ENCODE data around the gene CERKL.

CERKL gene

DNA sequence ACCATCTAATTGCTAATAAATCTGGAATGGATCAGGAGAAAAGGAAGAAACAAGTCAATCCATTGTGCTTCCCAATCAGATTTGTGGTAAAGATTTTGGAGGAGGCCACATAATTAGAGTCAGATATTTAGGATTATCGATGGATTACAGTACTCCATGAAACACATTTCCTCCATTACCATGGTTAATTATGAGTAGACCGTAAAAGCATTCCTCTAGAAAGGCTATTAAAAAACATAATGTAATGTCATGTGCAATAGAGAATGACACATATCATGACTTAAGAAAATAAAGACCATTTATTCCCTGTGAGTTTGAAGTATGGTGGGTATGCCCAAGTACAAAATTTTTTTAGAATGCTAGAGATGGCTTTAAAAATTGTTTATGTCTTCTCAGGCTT is 103.7 kb downstream of the CERKL start:
- H3K27ac Mint-ChIP-seq: no peak overlapping the region
- H3K27me3 Mint-ChIP-seq: no peaks in the 10 kb centered on the region
- H3K4me3 Mint-ChIP-seq: no peak overlapping the region
- H3K9me3 Mint-ChIP-seq: no peaks in the 10 kb centered on the region
- H3K36me3 Mint-ChIP-seq (ENCODE audit: low read depth): no peaks in the 10 kb centered on the region
- H3K4me1 Mint-ChIP-seq (ENCODE audit: low read depth): no peaks in the 10 kb centered on the region
- no peak for DNase-seq

DNA sequence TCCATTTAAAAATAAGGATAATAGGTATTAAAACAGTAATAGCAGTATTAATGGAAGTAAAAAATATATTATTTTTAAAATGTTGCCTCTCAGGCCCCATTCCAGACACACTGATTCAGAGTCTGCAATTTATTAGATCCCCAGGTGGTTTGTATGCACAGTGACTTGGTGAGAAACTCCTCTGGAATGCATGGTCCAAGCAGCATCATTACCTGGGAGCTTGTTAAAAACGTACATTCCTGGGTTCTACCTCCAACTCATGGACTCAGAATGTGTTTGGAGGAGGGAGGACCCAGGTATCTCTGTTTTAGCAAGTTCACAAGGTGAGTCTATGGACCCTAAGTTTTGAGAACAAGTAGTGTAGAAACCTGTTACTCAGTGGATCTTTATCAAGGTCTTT is 104.1 kb downstream of the CERKL start:
- DNase-seq: no peak
- Mint-ChIP-seq H3K9me3 (no peaks in the 10 kb centered on the region), H3K27ac (no peak overlapping the region), H3K27me3 (no peaks in the 10 kb centered on the region), H3K36me3 (ENCODE audit: low read depth) (no peaks in the 10 kb centered on the region), H3K4me1 (ENCODE audit: low read depth) (no peaks in the 10 kb centered on the region), H3K4me3 (no peak overlapping the region)

DNA sequence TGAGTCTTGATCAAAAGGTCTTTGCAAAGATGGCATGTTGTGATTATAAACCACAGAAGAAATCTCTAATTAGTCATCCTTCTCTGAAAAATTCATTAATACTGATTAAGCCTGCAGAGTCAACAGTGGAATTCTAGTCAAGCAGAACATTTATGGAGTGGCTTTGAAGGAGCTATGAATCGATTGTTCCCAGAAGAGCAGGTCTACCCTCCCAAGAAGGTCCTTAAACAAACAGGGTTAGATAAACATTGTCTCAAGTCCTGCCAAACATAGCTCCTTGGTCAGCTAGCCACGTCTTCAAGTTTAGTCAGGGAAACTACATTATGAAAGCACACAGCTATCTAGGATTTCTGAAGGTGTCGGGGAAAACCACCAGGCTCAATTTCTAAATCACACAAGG is 110.8 kb downstream of the CERKL start:
- no peaks in the 10 kb centered on the region for H3K27me3 Mint-ChIP-seq
- H3K9me3 Mint-ChIP-seq: no peaks in the 10 kb centered on the region
- no peak overlapping the region for H3K4me3 Mint-ChIP-seq
- H3K36me3 Mint-ChIP-seq (ENCODE audit: low read depth): peaks cover 4% of the 10 kb centered on the region
- H3K27ac Mint-ChIP-seq: no peak overlapping the region
- peaks cover 2% of the 10 kb centered on the region for H3K4me1 Mint-ChIP-seq (ENCODE audit: low read depth)
- DNase-seq: no peak

DNA sequence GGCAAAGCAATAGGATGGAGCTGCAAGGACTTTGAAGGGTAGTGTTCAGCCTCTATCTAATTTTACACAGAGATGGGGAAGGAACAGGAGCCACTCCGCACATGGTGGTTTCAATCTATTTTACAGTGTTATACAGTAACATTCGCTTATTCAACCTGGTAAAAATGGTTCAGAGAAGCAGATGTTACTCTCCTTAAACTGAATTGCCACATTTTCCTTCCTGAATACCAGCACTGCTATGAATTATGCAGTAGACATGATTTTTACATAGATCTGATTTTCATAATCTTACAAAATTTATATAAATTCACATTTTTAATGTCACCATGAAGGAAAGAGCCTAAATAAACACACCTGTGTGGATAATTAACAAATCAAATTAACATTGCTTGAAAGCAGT is 114.7 kb downstream of the CERKL start:
- Mint-ChIP-seq H3K36me3 (ENCODE audit: low read depth) (peaks cover 43% of the 10 kb centered on the region), H3K4me3 (no peak overlapping the region), H3K27ac (no peak overlapping the region), H3K27me3 (no peaks in the 10 kb centered on the region), H3K9me3 (peaks cover 2% of the 10 kb centered on the region), H3K4me1 (ENCODE audit: low read depth) (peaks cover 2% of the 10 kb centered on the region)
- no peak for DNase-seq

DNA sequence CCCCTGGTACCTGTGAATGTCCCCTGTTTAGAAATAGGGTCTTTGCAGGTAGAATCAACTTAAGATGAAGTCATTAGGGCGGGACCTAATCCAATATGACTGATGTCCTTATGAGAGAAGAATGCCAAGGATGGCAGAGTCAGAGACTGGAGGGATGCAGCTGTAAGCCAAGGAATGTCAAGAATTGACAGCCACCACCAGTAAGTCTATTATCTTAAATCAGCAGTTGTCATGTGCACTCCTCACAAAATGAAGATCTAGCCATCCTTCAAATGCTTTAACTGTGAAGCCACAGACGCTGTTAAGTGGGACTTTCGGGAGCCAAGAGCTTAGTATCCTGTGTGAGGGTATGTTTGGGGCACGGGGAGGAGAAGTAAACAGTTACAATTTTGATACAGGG is 116.5 kb downstream of the CERKL start:
- Mint-ChIP-seq H3K27me3 (no peaks in the 10 kb centered on the region), H3K4me1 (ENCODE audit: low read depth) (no peaks in the 10 kb centered on the region), H3K36me3 (ENCODE audit: low read depth) (peaks cover 56% of the 10 kb centered on the region), H3K9me3 (peaks cover 2% of the 10 kb centered on the region), H3K27ac (no peak overlapping the region), H3K4me3 (no peak overlapping the region)
- DNase-seq: no peak

DNA sequence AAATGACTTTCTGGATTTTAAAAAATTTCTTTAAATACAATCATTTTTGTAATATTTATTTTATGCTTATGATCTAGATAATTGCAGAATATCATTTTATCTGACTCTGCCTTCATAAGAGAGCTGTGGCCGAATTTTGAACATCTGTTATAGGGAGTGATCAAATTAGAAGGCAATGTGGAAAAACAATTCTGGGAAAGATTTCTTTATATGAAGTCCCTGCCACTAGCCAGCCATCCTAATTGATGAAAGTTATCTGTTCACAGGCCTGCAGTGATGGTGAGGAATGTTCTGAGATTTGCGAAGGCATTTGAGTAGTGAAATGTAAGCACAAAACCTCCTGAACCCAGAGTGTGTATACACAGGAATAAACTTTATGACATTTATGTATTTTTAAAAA is 120.2 kb downstream of the CERKL start:
- H3K4me3 Mint-ChIP-seq: no peak overlapping the region
- H3K27me3 Mint-ChIP-seq: no peaks in the 10 kb centered on the region
- H3K36me3 Mint-ChIP-seq (ENCODE audit: low read depth): peaks cover 90% of the 10 kb centered on the region
- no peaks in the 10 kb centered on the region for H3K4me1 Mint-ChIP-seq (ENCODE audit: low read depth)
- no peak overlapping the region for H3K27ac Mint-ChIP-seq
- peaks cover 2% of the 10 kb centered on the region for H3K9me3 Mint-ChIP-seq
- DNase-seq: no peak

DNA sequence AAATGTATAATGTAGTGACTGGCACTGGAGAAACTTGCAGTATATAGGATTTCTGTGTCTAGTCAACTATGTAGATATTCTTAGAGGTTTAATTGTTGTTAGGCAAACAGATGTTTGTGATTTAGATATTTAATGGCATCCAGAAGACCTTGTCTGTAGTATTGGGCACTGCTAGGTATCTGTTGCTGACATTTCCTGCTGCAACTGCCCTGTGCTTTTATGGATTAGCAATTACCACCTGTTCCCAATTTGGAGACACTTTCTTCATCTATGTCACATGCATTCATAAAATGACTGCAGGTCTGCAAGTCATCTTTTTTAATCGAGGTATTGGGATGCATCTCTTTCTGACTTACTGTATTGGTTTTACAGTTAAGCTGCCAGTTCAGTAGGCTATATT is 128.5 kb downstream of the CERKL start:
- Mint-ChIP-seq H3K36me3 (ENCODE audit: low read depth) (peaks cover 87% of the 10 kb centered on the region), H3K4me1 (ENCODE audit: low read depth) (no peaks in the 10 kb centered on the region), H3K27me3 (no peaks in the 10 kb centered on the region), H3K4me3 (no peak overlapping the region), H3K9me3 (no peaks in the 10 kb centered on the region), H3K27ac (peak overlapping the region; percentile 18)
- DNase-seq: no peak

DNA sequence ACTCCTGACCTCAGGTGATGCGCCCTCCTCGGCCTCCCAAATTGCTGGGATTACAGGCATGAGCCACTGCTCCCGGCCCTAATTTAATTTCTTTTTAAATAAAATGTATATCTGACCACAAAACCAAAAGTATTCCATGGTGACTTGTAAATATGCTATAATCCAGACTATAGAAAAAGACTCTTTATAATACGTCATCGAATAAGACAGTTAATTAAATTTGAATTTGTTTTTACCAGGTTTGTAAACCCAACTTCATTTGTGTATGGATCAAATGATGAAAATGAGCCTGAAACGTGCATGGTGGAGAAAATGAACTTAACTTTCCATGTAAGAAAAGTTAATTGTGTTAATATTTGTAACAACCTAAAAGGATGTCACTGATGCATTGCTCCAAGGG is 129.8 kb downstream of the CERKL start:
- H3K27ac Mint-ChIP-seq: no peak overlapping the region
- DNase-seq: no peak
- no peak overlapping the region for H3K4me3 Mint-ChIP-seq
- H3K4me1 Mint-ChIP-seq (ENCODE audit: low read depth): no peaks in the 10 kb centered on the region
- H3K9me3 Mint-ChIP-seq: no peaks in the 10 kb centered on the region
- peaks cover 89% of the 10 kb centered on the region for H3K36me3 Mint-ChIP-seq (ENCODE audit: low read depth)
- no peaks in the 10 kb centered on the region for H3K27me3 Mint-ChIP-seq

DNA sequence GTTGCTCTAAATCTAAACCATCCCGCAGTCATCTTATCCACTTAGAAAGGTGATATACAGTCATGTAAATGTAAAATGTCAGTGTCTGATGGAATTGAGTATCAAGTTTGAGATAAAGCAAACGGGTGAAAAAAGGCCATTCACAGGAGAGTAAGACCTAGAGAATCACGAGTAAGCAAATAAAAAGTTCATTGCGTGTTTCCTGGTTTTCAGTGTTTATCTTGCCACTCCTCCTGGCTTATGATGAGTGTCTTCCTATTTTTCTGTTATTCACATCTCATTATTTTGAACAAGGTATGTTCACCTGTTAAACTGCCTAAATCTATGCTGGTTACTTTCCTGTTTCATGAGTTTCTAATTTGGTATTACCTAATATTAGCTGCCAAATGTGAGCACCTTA is 130.9 kb downstream of the CERKL start:
- Mint-ChIP-seq H3K4me1 (ENCODE audit: low read depth) (no peaks in the 10 kb centered on the region), H3K4me3 (no peak overlapping the region), H3K27ac (no peak overlapping the region), H3K9me3 (no peaks in the 10 kb centered on the region), H3K36me3 (ENCODE audit: low read depth) (peaks cover 89% of the 10 kb centered on the region), H3K27me3 (no peaks in the 10 kb centered on the region)
- no peak for DNase-seq

DNA sequence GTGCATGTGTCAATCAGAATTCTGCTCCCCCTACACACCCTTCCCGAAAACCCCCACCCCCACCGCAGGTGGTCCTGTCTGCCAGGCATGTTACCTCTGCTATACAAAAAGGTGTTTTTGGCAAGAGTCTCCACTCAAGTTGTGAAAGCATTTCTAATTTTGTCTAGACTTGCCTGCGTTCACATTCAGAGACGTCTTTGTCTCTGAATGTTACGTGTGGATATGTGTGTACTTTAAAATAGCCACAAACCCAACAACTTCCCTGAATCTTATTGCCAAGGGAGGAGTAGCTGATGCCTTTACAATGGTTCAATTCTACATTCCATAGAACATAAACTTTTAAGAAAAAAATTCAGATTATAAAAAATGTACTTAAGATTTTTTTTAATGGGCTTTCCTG is 133.1 kb downstream of the CERKL start:
- DNase-seq: no peak
- peaks cover 90% of the 10 kb centered on the region for H3K36me3 Mint-ChIP-seq (ENCODE audit: low read depth)
- peak overlapping the region; percentile 3 for H3K27ac Mint-ChIP-seq
- H3K4me1 Mint-ChIP-seq (ENCODE audit: low read depth): no peaks in the 10 kb centered on the region
- no peaks in the 10 kb centered on the region for H3K27me3 Mint-ChIP-seq
- H3K4me3 Mint-ChIP-seq: no peak overlapping the region
- H3K9me3 Mint-ChIP-seq: no peaks in the 10 kb centered on the region

DNA sequence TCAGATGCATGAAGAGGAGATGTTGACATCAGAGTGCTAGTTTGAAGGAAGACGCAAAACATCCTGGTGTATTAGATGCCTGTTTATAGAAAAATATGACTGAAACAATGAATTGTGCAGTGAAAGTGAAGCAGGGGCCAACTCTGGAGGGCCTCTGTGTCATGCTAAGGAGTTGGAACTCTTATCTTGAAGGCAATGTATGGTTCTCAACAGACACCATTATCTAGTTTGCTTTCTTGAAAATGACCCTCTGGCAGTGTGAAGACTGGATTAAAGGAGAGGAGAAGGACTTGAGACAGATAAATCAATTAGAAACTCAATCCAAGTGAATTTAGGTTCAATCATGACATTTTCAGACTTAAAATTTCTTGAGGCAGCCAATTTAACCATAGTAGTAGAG is 136.7 kb downstream of the CERKL start:
- H3K4me1 Mint-ChIP-seq (ENCODE audit: low read depth): peaks cover 28% of the 10 kb centered on the region
- H3K27ac Mint-ChIP-seq: peak overlapping the region; percentile 38
- H3K36me3 Mint-ChIP-seq (ENCODE audit: low read depth): peaks cover 90% of the 10 kb centered on the region
- H3K9me3 Mint-ChIP-seq: no peaks in the 10 kb centered on the region
- H3K4me3 Mint-ChIP-seq: no peak overlapping the region
- no peaks in the 10 kb centered on the region for H3K27me3 Mint-ChIP-seq
- DNase-seq: no peak

DNA sequence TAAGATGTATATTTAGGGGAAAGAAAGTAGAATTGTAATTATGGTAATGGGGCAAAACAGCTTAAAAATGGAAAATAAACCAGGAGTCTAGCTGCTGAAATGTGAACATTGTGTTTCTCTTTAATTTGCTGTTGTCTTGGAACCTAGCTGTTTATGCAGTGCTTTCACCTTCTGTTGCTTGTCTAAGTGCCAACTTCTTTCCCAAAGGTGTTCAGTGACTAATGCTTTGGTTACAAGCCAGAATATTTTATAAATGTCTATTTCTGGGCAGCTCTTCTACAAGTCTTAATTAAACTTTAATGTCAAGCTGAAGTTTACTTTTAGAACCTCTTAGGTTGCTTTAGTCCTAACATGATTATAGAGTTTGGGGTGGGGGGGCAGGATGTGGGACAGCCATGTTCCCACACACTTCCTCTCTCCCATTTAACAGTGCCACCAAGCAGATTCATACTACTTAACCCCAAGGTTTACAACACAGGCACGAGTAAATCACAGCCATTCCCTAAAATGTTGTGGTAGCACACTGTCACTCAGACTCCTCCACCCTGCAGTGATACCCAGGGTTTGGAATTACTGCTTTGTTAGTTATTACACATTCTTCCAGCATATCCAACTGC is 139.1 kb downstream of the CERKL start:
- Mint-ChIP-seq H3K4me3 (no peak overlapping the region), H3K9me3 (no peaks in the 10 kb centered on the region), H3K4me1 (ENCODE audit: low read depth) (peaks cover 49% of the 10 kb centered on the region), H3K27me3 (no peaks in the 10 kb centered on the region), H3K27ac (peak overlapping the region; percentile 80), H3K36me3 (ENCODE audit: low read depth) (peaks cover 93% of the 10 kb centered on the region)
- DNase-seq: no peak

DNA sequence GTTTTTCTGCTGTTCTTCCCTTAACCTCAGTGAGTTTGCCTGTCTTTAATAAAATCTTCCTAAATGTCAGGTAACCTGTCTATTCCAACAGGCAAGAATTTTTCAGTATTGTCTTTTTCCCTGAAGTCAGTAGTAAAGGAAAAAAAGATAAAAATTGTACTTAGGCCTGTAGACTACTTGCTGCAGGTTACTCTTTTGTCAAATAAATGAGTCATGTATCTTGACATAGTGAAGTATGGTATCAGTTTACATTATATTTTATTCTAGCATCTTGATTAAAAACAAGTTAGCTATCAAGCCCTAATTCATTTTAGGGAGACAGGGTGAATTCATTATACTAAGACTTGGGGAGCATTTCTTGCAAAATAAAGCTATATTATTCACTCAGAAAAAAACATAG is 139.9 kb downstream of the CERKL start:
- H3K9me3 Mint-ChIP-seq: no peaks in the 10 kb centered on the region
- peaks cover 54% of the 10 kb centered on the region for H3K4me1 Mint-ChIP-seq (ENCODE audit: low read depth)
- H3K27ac Mint-ChIP-seq: peak overlapping the region; percentile 80
- no peaks in the 10 kb centered on the region for H3K27me3 Mint-ChIP-seq
- no peak overlapping the region for H3K4me3 Mint-ChIP-seq
- DNase-seq: no peak
- peaks cover 93% of the 10 kb centered on the region for H3K36me3 Mint-ChIP-seq (ENCODE audit: low read depth)

DNA sequence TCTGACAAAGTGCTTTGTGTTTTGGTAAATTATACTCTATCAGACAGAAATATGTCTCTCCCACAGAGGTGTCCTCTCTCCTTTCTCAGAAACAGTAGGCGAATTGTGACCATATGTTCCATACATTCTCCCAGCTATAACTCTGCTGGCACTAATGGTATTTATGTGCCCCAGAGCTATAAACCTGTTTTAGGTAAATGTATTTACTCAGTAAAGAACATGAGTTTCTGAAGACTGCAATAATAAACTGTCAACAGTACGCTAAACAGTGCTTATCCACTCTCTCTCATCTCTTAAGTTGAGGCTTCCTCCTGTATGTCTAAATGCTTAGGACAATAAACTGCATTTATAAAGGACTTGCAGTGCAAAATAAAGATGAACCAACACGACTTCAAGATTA is 141.2 kb downstream of the CERKL start:
- no peak overlapping the region for H3K4me3 Mint-ChIP-seq
- DNase-seq: no peak
- H3K27me3 Mint-ChIP-seq: no peaks in the 10 kb centered on the region
- H3K4me1 Mint-ChIP-seq (ENCODE audit: low read depth): peaks cover 57% of the 10 kb centered on the region
- H3K36me3 Mint-ChIP-seq (ENCODE audit: low read depth): peaks cover 94% of the 10 kb centered on the region
- no peak overlapping the region for H3K27ac Mint-ChIP-seq
- no peaks in the 10 kb centered on the region for H3K9me3 Mint-ChIP-seq

DNA sequence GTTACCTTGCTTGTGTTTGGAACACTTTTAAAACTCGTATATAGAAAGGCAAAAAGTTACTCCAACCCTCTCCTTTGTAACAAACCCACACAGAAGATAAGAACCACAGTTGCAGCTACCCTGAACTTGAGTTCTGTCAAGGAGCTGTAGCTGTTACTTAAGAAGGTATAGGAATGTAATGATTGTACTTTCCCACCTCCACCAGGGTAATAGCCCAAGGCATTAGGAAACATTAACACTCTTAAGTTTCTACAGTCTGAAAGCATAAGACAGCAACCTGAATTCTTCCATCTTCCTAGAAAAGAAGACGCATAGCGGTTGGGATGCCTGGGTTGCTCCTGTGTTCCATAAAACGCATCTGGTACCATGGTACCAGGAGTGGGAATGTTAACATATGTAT is 156.7 kb downstream of the CERKL start:
- Mint-ChIP-seq H3K27me3 (no peaks in the 10 kb centered on the region), H3K9me3 (no peaks in the 10 kb centered on the region), H3K27ac (no peak overlapping the region), H3K36me3 (ENCODE audit: low read depth) (peaks cover 65% of the 10 kb centered on the region), H3K4me3 (no peak overlapping the region), H3K4me1 (ENCODE audit: low read depth) (peaks cover 4% of the 10 kb centered on the region)
- no peak for DNase-seq

DNA sequence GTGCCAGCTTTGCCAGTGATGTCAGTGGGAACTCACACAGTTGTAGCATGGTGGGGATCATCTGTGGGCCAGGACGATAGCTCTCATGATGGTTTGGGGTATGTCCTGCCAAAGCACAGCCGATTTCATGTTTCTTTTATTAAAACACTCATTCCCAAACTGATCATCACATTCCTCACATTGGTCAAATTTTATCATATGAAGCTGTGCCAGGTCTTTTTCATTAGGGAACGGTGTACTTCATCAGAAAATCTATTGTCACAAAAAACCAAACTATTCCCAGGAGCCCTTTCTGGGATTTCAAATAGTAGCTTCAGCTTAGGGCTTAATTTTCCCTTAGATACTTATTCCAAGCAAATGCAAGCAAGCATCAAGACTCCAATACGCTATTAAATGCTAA is 157.7 kb downstream of the CERKL start:
- no peak for DNase-seq
- Mint-ChIP-seq H3K4me1 (ENCODE audit: low read depth) (peaks cover 4% of the 10 kb centered on the region), H3K9me3 (no peaks in the 10 kb centered on the region), H3K4me3 (no peak overlapping the region), H3K27me3 (no peaks in the 10 kb centered on the region), H3K36me3 (ENCODE audit: low read depth) (peaks cover 66% of the 10 kb centered on the region), H3K27ac (peak overlapping the region; percentile 34)

All from activated T-cell treated with anti-CD3 and anti-CD28 coated beads, Interleukin-2, amount 50 U/mL, for 24 hours (primary cell).